Activated CD4-positive, alpha-beta memory T cell treated with anti-CD3 and anti-CD28 coated beads, Interleukin-2, amount 10 ng/mL, durations not matched to agents 7 days and 5 days (primary cell): ENCODE measurements around the gene INTS14. TPM values are rescaled to one million over a fixed set of nuclear protein-coding genes. Genes with fewer than 3 reads are reported as not detected.

Experiments used
- CTCF ChIA-PET: fragments of 350-600 bp; sonication (Branson Sonifier 250); formaldehyde crosslinking; loops from one replicate; lab custom pipeline; 2021; ENCODE audit warnings: antibody characterized with exemption, inconsistent platforms; lab: Charles Lee
- POLR2A ChIA-PET: fragments of 350-600 bp; sonication (Branson Sonifier 250); formaldehyde crosslinking; loops from one replicate; lab custom pipeline; 2021; ENCODE audit warnings: antibody characterized with exemption; lab: Charles Lee
- DNase-seq: peaks from one replicate; pipeline ENCODE4 v3.0.0-alpha.2; 2020
- H3K27ac Mint-ChIP-seq: one replicate; pipeline ENCODE4 v1.8.0; 2021; ENCODE audit warnings: mild to moderate bottlenecking, mixed read lengths
- H3K27me3 Mint-ChIP-seq: one replicate; pipeline ENCODE4 v1.8.0; 2021; ENCODE audit warnings: mixed read lengths
- H3K36me3 Mint-ChIP-seq: one replicate; pipeline ENCODE4 v1.8.0; 2021; ENCODE audit warnings: low read depth, mixed read lengths
- H3K4me1 Mint-ChIP-seq: one replicate; pipeline ENCODE4 v1.8.0; 2021; ENCODE audit warnings: mixed read lengths
- H3K4me3 Mint-ChIP-seq: one replicate; pipeline ENCODE4 v1.8.0; 2021; ENCODE audit warnings: mild to moderate bottlenecking, mixed read lengths
- H3K9me3 Mint-ChIP-seq: one replicate; pipeline ENCODE4 v1.8.0; 2021; ENCODE audit warnings: mixed read lengths
- total RNA-seq, 2 experiments: library from RNA; stranded (reverse); gene quantifications; one replicate each; pipeline ENCODE4 v1.2.3, GENCODE V29; 2021

Gene INTS14
- total RNA-seq, 2 experiments from 2014 or later: 35.8 to 41.6 TPM

DNA sequence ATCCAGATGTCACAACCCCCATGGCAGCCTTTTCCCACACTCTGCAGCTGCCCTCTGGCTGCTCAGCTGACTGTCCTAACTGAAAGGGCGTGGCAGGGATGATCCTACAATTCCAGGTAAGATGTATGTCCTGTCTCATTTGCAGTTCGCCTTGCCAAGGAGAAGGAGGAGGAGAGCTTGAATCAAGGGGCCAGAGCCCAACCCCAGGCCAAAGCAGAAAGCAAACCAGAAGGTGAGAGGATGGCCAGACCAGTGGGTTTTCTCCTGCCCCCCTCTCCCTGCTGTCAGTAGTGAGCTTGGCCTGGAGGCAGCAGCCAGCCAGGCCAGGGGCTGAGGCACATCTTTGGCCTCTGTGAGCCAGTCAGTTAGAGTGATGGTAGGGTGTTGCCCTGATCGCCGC, 33.4 kb upstream of the INTS14 start:
- no peaks in the 10 kb centered on the region for H3K4me1 Mint-ChIP-seq
- H3K27me3 Mint-ChIP-seq: no peaks in the 10 kb centered on the region
- H3K4me3 Mint-ChIP-seq: no peak overlapping the region
- DNase-seq: no peak
- POLR2A ChIA-PET: interaction anchor here (0.9 kb wide), 1 partner anchor 224 kb away, joined by 3 read pairs; no protein-coding TSS in a partner anchor
- H3K36me3 Mint-ChIP-seq: no peaks in the 10 kb centered on the region
- CTCF ChIA-PET: interaction anchor here (1.0 kb wide), 1 partner anchor 185 kb away, joined by 3 read pairs; no protein-coding TSS in a partner anchor
- no peak overlapping the region for H3K27ac Mint-ChIP-seq
- H3K9me3 Mint-ChIP-seq: no peaks in the 10 kb centered on the region

- Mint-ChIP-seq H3K36me3 (no peaks in the 10 kb centered on the region), H3K4me1 (peaks cover 10% of the 10 kb centered on the region), H3K27ac (no peak overlapping the region), H3K9me3 (no peaks in the 10 kb centered on the region), H3K27me3 (no peaks in the 10 kb centered on the region), H3K4me3 (no peak overlapping the region)
- DNase-seq: no peak
- ChIA-PET CTCF (interaction anchor here (1.2 to 7.7 kb wide), 3 partner anchors 11 to 193 kb away, joined by 3 to 63 read pairs (median 5); no protein-coding TSS in a partner anchor), POLR2A (interaction anchor here (0.7 to 0.9 kb wide), 3 partner anchors 32 to 149 kb away, joined by 3 read pairs; partner anchors contain the start of gene INTS14)
Observed at GRCh38 chr15:65642594-65642993, 31.7 kb upstream of the INTS14 start.

DNA sequence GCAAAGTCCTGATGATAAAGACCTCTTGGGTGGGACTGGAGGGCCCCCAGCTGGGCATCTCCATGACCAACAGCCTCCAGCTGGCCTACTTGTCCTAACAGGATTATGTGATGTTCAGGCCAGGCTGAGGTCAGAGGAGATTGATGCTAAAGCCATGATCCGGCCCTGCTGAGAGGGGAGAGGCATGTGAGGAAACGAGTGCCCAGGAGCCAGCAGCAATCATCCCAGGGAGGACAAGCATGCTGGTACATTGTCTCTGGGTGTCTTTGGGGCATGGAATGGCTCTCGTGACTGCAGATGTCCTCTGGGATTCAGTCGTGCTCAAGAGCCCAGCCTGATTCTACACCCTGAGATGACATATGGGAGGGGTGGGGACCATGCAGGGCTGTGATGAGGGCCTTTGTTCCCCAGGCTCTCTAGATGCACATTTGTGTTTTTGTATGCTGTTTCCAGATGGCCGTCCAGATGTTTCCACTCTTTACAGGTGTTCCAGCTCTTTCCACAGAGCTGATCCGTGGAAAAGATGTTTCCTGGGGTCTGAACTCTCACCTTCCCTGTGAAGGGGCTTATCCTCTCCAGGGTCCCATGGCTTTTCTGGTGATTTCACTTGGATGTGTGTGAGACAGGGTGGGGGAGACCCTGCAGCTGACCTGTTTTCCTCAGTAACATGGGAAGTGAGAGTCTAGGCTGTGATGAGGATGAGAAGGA, 31.0 kb upstream of the INTS14 start:
- H3K4me1 Mint-ChIP-seq: peaks cover 10% of the 10 kb centered on the region
- H3K4me3 Mint-ChIP-seq: no peak overlapping the region
- CTCF ChIA-PET: interaction anchor here (0.6 to 7.7 kb wide), 3 partner anchors 187 to 226 kb away, joined by 3 to 63 read pairs (median 3); no protein-coding TSS in a partner anchor
- H3K9me3 Mint-ChIP-seq: no peaks in the 10 kb centered on the region
- no peaks in the 10 kb centered on the region for H3K27me3 Mint-ChIP-seq
- H3K36me3 Mint-ChIP-seq: no peaks in the 10 kb centered on the region
- POLR2A ChIA-PET: interaction anchor here (0.9 kb wide), 2 partner anchors 31 to 149 kb away, joined by 3 read pairs; partner anchors contain the start of gene INTS14
- DNase-seq: no peak
- H3K27ac Mint-ChIP-seq: no peak overlapping the region

DNA sequence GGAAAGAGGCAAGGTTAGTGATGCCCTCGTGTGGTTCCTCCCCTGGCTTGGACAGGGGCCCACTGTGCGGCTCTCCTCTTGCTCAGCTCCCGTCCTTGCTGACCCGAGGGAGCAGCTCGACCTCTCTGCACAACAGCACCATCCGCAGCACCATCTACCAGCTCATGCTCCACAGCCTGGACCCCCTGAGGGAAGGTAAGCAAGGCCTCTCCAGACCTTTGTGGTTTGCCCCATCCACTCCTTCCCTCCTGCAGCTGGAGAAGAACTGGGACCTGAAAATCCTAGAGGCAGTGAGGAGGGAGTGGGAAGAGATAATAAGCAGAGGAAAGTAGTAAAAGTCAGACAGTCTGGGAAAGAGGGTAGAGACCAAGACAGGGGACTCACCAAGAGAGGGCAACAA, 28.6 kb upstream of the INTS14 start:
- no peaks in the 10 kb centered on the region for H3K27me3 Mint-ChIP-seq
- no peak for DNase-seq
- H3K4me3 Mint-ChIP-seq: no peak overlapping the region
- peaks cover 10% of the 10 kb centered on the region for H3K4me1 Mint-ChIP-seq
- ChIA-PET POLR2A (interaction anchor here (0.7 kb wide), 1 partner anchor 10 kb away, joined by 3 read pairs; no protein-coding TSS in a partner anchor), CTCF (interaction anchor here (0.6 to 7.7 kb wide), 11 partner anchors 10 to 223 kb away, joined by 3 to 63 read pairs (median 5); partner anchors contain the start of gene SLC24A1)
- H3K27ac Mint-ChIP-seq: no peak overlapping the region
- H3K9me3 Mint-ChIP-seq: no peaks in the 10 kb centered on the region
- no peaks in the 10 kb centered on the region for H3K36me3 Mint-ChIP-seq

DNA sequence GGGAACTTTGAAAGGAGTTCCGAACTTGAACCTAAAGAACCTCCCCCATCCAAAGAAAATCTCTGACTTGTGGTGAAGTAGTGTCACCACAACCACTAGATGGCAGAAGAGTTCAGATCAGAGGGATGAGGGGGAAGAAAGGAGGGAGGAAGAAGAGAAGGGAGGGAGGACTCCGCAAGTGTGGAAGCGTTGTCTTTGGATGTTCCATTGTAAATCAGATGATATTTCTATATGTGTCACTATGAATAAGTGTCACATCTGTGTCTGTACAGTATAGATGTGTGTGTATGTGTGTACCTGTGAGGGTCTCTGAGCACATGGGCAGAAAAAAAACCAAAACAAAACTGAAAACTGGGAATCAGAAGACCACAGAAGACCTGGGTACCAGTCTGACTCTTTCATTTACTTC, 27.8 kb upstream of the INTS14 start:
- peak; percentile 40 for DNase-seq
- peak overlapping the region; percentile 38 for H3K4me3 Mint-ChIP-seq
- H3K27ac Mint-ChIP-seq: no peak overlapping the region
- no peaks in the 10 kb centered on the region for H3K36me3 Mint-ChIP-seq
- H3K27me3 Mint-ChIP-seq: no peaks in the 10 kb centered on the region
- ChIA-PET POLR2A (interaction anchor here (0.7 to 1.3 kb wide), 2 partner anchors 11 to 154 kb away, joined by 3 read pairs; partner anchors contain the start of gene DENND4A), CTCF (interaction anchor here (0.7 to 7.7 kb wide), 16 partner anchors 10 to 230 kb away, joined by 3 to 63 read pairs (median 6); partner anchors contain the start of genes INTS14, RAB11A and SLC24A1)
- H3K9me3 Mint-ChIP-seq: no peaks in the 10 kb centered on the region
- peaks cover 17% of the 10 kb centered on the region for H3K4me1 Mint-ChIP-seq

DNA sequence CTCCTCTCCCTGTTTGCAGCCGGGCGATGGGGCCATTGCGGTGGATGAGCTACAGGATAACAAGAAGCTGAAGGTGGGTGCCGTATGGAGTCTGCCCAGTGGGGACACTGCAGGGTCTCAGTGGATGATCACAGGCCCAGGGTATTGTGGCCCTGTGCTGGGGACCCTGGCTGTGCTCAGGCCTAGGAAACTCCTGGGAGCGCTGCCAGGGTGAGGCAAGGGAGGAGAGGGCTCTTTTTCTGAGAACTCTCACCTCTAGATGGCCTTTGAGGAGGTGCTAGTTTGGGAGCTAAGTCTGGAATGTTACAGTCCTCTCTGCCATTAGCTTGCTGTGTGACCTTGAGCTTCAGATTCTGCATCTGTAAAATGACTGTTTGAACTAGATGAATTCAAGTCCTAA, 27.2 kb upstream of the INTS14 start:
- Mint-ChIP-seq H3K27me3 (no peaks in the 10 kb centered on the region), H3K4me1 (peaks cover 18% of the 10 kb centered on the region), H3K9me3 (no peaks in the 10 kb centered on the region), H3K4me3 (no peak overlapping the region), H3K36me3 (no peaks in the 10 kb centered on the region), H3K27ac (no peak overlapping the region)
- DNase-seq: no peak
- CTCF ChIA-PET: interaction anchor here (0.5 to 7.7 kb wide), 16 partner anchors 9 to 231 kb away, joined by 3 to 63 read pairs (median 6); partner anchors contain the start of genes INTS14, RAB11A and SLC24A1
- POLR2A ChIA-PET: interaction anchor here (0.7 to 1.3 kb wide), 2 partner anchors 11 to 154 kb away, joined by 3 read pairs; partner anchors contain the start of gene DENND4A

DNA sequence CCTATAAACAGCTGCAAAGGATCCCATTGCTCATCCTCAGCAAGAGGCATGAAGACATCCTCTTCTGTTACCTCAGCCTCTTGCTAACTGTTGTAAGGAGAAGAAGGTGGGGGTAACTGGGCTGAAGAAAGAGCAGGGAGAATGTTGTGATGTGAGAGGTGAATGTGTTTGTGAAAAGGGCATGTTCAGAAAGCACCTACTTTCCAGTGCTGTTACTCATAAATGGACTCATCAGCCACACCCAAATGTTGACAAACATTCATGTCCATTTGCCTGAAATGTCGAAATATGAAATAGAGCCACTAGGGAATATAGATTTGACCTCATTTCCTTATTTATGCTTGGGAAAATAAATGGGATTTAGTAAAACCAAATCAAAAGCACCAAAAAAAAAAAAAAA, 23.4 kb upstream of the INTS14 start:
- POLR2A ChIA-PET: no interaction called here

DNA sequence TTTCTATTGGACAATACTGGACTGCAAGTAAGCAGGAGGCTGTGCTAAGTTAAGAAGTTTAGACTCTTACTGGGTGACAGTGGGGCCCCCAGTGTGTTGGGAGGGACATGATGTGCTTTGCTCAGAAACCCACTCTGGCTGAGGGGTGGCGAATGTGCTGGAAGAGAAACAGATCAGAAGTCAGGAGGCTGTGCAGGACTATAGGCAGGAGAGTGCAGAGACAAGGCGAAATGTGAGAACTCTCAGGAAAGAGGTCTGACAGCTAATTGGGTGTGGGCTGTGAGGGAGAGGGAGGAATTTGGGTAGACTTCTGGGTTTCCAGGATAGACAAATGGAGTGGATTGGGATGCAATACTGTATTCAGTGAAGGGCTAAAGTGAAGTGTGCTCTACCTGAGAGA, 22.8 kb upstream of the INTS14 start:
- Mint-ChIP-seq H3K27ac (no peak overlapping the region), H3K4me3 (no peak overlapping the region), H3K27me3 (peaks cover 3% of the 10 kb centered on the region), H3K9me3 (no peaks in the 10 kb centered on the region), H3K4me1 (peaks cover 39% of the 10 kb centered on the region), H3K36me3 (no peaks in the 10 kb centered on the region)
- CTCF ChIA-PET: no interaction called here
- DNase-seq: no peak
- POLR2A ChIA-PET: interaction anchor here (1.0 kb wide), 1 partner anchor 163 kb away, joined by 3 read pairs; no protein-coding TSS in a partner anchor

More for the DNA sequence above, 23.4 kb upstream of the INTS14 start:
- CTCF ChIA-PET: no interaction called here
- Mint-ChIP-seq H3K4me1 (peaks cover 44% of the 10 kb centered on the region), H3K4me3 (no peak overlapping the region), H3K36me3 (no peaks in the 10 kb centered on the region), H3K9me3 (no peaks in the 10 kb centered on the region), H3K27me3 (peaks cover 3% of the 10 kb centered on the region), H3K27ac (no peak overlapping the region)
- DNase-seq: no peak

- DNase-seq: no peak
- Mint-ChIP-seq H3K9me3 (no peaks in the 10 kb centered on the region), H3K4me1 (peaks cover 34% of the 10 kb centered on the region), H3K27me3 (peaks cover 3% of the 10 kb centered on the region), H3K27ac (no peak overlapping the region), H3K36me3 (no peaks in the 10 kb centered on the region), H3K4me3 (no peak overlapping the region)
- ChIA-PET CTCF (interaction anchor here (1.1 to 2.7 kb wide), 2 partner anchors 22 to 230 kb away, joined by 4 to 13 read pairs; partner anchors contain the start of gene INTS14), POLR2A (interaction anchor here (1.0 kb wide), 1 partner anchor 164 kb away, joined by 3 read pairs; no protein-coding TSS in a partner anchor)
Observed at GRCh38 chr15:65632780-65633375, 21.9 kb upstream of the INTS14 start.

DNA sequence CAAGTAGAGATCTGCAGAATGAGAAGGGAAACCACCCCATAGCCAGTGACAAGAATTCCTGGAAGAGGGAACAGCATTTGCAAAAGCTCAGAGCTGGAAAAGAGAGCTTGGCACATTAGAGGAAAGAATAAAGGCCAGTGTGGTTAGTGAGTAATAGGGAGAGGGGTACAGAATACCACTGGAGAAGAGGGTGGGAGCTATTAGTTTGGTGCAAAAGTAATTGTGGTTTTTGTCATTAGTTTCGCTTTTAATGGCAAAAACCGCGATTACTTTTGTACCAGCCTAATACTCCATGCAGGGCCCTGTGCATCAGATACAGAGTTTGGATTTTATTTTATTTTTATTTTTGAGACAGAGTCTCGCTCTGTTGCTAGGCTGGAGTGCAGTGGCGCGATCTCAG, 20.6 kb upstream of the INTS14 start:
- no peak for DNase-seq
- Mint-ChIP-seq H3K27ac (no peak overlapping the region), H3K4me3 (no peak overlapping the region), H3K27me3 (peaks cover 3% of the 10 kb centered on the region), H3K9me3 (no peaks in the 10 kb centered on the region), H3K36me3 (no peaks in the 10 kb centered on the region), H3K4me1 (peaks cover 34% of the 10 kb centered on the region)
- CTCF ChIA-PET: interaction anchor here (1.1 to 2.7 kb wide), 5 partner anchors 20 to 231 kb away, joined by 3 to 13 read pairs (median 5); partner anchors contain the start of gene INTS14
- POLR2A ChIA-PET: interaction anchor here (1.0 to 3.7 kb wide), 3 partner anchors 20 to 237 kb away, joined by 3 to 24 read pairs (median 3); partner anchors contain the start of gene INTS14

GRCh38 chr15:65630760-65631159, 19.8 kb upstream of the INTS14 start:
- no peak overlapping the region for H3K4me3 Mint-ChIP-seq
- H3K9me3 Mint-ChIP-seq: no peaks in the 10 kb centered on the region
- DNase-seq: peak; percentile 46
- peaks cover 3% of the 10 kb centered on the region for H3K27me3 Mint-ChIP-seq
- no peaks in the 10 kb centered on the region for H3K36me3 Mint-ChIP-seq
- ChIA-PET CTCF (interaction anchor here (1.2 to 2.7 kb wide), 4 partner anchors 20 to 226 kb away, joined by 3 to 13 read pairs (median 5); partner anchors contain the start of gene INTS14), POLR2A (interaction anchor here (1.0 to 3.7 kb wide), 2 partner anchors 19 to 238 kb away, joined by 3 to 24 read pairs; partner anchors contain the start of gene INTS14)
- H3K4me1 Mint-ChIP-seq: peaks cover 34% of the 10 kb centered on the region
- no peak overlapping the region for H3K27ac Mint-ChIP-seq

GRCh38 chr15:65629548-65629947, 18.6 kb upstream of the INTS14 start:
- Mint-ChIP-seq H3K9me3 (no peaks in the 10 kb centered on the region), H3K27ac (no peak overlapping the region), H3K36me3 (no peaks in the 10 kb centered on the region), H3K4me1 (peaks cover 34% of the 10 kb centered on the region), H3K27me3 (peaks cover 3% of the 10 kb centered on the region), H3K4me3 (no peak overlapping the region)
- POLR2A ChIA-PET: interaction anchor here (1.1 to 3.7 kb wide), 2 partner anchors 18 to 34 kb away, joined by 3 to 24 read pairs; partner anchors contain the start of gene INTS14
- DNase-seq: no peak
- CTCF ChIA-PET: interaction anchor here (1.2 to 1.8 kb wide), 2 partner anchors 8 to 19 kb away, joined by 3 to 9 read pairs; partner anchors contain the start of gene INTS14
